Measurements from ENCODE around the gene EZH1. TPM values are rescaled to one million over a fixed set of nuclear protein-coding genes. Genes with fewer than 3 reads are reported as not detected.

The EZH1 gene
- total RNA-seq, 1 experiment from 2014 or later: 45.5 TPM

Small RNA genes within 50 kb of the gene (microRNA-seq; reads per million reads assigned to microRNA genes)
- not detected for gene MIR6780A

Other genes starting within 250 kb of the EZH1 start
- 53.8 and 59.1 TPM in 2 replicates for gene NAGLU, start 208.8 kb downstream of the EZH1 start, total RNA-seq (2022)
- gene HSD17B1, start 192.1 kb downstream of the EZH1 start, total RNA-seq (2022): 0.88 and 1.0 TPM in 2 replicates
- gene COASY, start 182.9 kb downstream of the EZH1 start, total RNA-seq (2022): 159 and 163 TPM in 2 replicates
- 65.0 and 69.8 TPM in 2 replicates for gene MLX, start 177.9 kb downstream of the EZH1 start, total RNA-seq (2022)
- gene PSMC3IP, start 167.3 kb downstream of the EZH1 start, total RNA-seq (2022): 31.8 and 32.4 TPM in 2 replicates
- gene RETREG3, start 135.7 kb downstream of the EZH1 start, total RNA-seq (2022): 71.2 and 80.6 TPM in 2 replicates
- 130 and 133 TPM in 2 replicates for gene TUBG1, start 135.4 kb downstream of the EZH1 start, total RNA-seq (2022)
- gene TUBG2, start 85.8 kb downstream of the EZH1 start, total RNA-seq (2022): 23.6 and 26.1 TPM in 2 replicates
- 35.2 and 45.0 TPM in 2 replicates for gene PLEKHH3, start 68.0 kb downstream of the EZH1 start, total RNA-seq (2022)
- gene CCR10, start 63.2 kb downstream of the EZH1 start, total RNA-seq (2022): 0.33 and 0.42 TPM in 2 replicates
- 1.2 and 1.3 TPM in 2 replicates for gene CNTNAP1, start 62.5 kb downstream of the EZH1 start, total RNA-seq (2022)
- not detected in 2 replicates for gene RAMP2, start 16.2 kb upstream of the EZH1 start, total RNA-seq (2022)
- 93.9 and 101 TPM in 2 replicates for gene VPS25, start 28.4 kb upstream of the EZH1 start, total RNA-seq (2022)
- 0.33 and 0.73 TPM in 2 replicates for gene WNK4, start 35.6 kb upstream of the EZH1 start, total RNA-seq (2022)
- gene COA3, start 53.7 kb upstream of the EZH1 start, total RNA-seq (2022): 98.8 and 99.9 TPM in 2 replicates
- gene CNTD1, start 53.8 kb upstream of the EZH1 start, total RNA-seq (2022): 0.54 TPM in 1 of 2 replicates, not detected in the other
- 141 and 144 TPM in 2 replicates for gene BECN1, start 79.2 kb upstream of the EZH1 start, total RNA-seq (2022)
- 238 and 265 TPM in 2 replicates for gene PSME3, start 88.4 kb upstream of the EZH1 start, total RNA-seq (2022)
- gene AOC2, start 99.5 kb upstream of the EZH1 start, total RNA-seq (2022): 10.5 and 14.4 TPM in 2 replicates
- gene AOC3, start 106.2 kb upstream of the EZH1 start, total RNA-seq (2022): 3.5 and 7.4 TPM in 2 replicates
- not detected in 2 replicates for gene G6PC1, start 155.8 kb upstream of the EZH1 start, total RNA-seq (2022)
- 93.7 and 96.6 TPM in 2 replicates for gene AARSD1, start 219.4 kb upstream of the EZH1 start, total RNA-seq (2022)
- gene PTGES3L, start 235.0 kb upstream of the EZH1 start, total RNA-seq (2022): 2.0 and 2.1 TPM in 2 replicates
- gene RUNDC1, start 235.5 kb upstream of the EZH1 start, total RNA-seq (2022): 32.8 and 35.4 TPM in 2 replicates